Tibial artery (tissue), 4 donors: Measurements from ENCODE around the gene TMEM125.

ENCODE experiments used
- DNase-seq, 2 donors: peaks; one replicate each; pipeline ENCODE4 v3.0.0-alpha.2; 2019
- H3K27ac ChIP-seq, 2 donors: fragments of 200-600 bp; sonication (generic) in 1 of 2; 1 replicate in 1 of 2; 2 replicates in 1 of 2; pipeline ENCODE4 v1.5.1; 2018 to 2019; ENCODE audit warnings: mild to moderate bottlenecking in 1 of 2
- H3K27me3 ChIP-seq, 2 donors: fragments of 200-600 bp; sonication (generic) in 1 of 2; one replicate each; pipeline versions ENCODE4 v1.5.1 to v1.6.0; 2016 to 2019
- H3K36me3 ChIP-seq, 3 donors: fragments of 200-600 bp; sonication (generic) in 2 of 3; one replicate each; pipeline ENCODE4 v1.5.1; 2016 to 2019; ENCODE audit warnings: mild to moderate bottlenecking in 2 of 3
- H3K4me1 ChIP-seq, 4 donors: fragments of 200-600 bp; sonication (generic) in 2 of 4; 1 replicate in 3 of 4; 2 replicates in 1 of 4; pipeline ENCODE4 v1.5.1; 2016 to 2019
- H3K4me3 ChIP-seq, 2 donors: fragments of 200-600 bp; sonication (generic) in 1 of 2; 1 replicate in 1 of 2; 2 replicates in 1 of 2; pipeline ENCODE4 v1.5.1; 2018 to 2019; ENCODE audit warnings: mild to moderate bottlenecking in 2 of 2
- H3K9me3 ChIP-seq, 3 donors: fragments of 200-600 bp; sonication (generic) in 1 of 3; one replicate each; pipeline ENCODE4 v1.5.1; 2016 to 2019
- intact Hi-C: fragments of 100-400 bp; cut with DNase I; formaldehyde crosslinking; loops from one replicate; pipeline ENCODE4 v1.15.0; 2023; ENCODE audit warnings: low total_unique reads
- TF ChIP-seq, protein P1 (sequence below), 2 experiments: fragments of 200-600 bp in 1 of 2; fragments of 450-650 bp in 1 of 2; IDR thresholded peaks; one replicate each; pipeline ENCODE4 v1.5.1; 2017 to 2019; ENCODE audit warnings: antibody characterized with exemption in 2 of 2, mild to moderate bottlenecking in 1 of 2, moderate library complexity in 1 of 2

Gene TMEM125

DNA sequence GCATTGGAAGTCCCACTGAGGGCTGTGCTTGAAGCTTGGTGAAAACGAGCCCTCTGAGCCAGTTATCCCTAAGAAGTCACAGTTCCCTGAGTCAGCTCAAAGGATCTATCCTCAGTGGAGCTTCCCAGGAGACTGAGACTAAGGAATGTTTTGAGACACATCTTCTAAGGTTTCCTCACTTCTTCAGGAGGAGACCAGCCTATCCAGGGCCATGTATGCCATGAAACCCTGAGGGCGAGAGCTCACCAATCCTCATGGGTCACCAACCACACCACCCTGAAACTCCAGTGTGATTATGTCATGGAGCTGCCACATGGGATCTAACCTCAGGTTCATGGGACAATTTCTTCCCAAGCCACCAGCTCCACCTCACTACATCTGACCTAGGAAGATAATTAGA is 23.4 kb downstream of the TMEM125 start:
- TF ChIP-seq, protein P1, sequence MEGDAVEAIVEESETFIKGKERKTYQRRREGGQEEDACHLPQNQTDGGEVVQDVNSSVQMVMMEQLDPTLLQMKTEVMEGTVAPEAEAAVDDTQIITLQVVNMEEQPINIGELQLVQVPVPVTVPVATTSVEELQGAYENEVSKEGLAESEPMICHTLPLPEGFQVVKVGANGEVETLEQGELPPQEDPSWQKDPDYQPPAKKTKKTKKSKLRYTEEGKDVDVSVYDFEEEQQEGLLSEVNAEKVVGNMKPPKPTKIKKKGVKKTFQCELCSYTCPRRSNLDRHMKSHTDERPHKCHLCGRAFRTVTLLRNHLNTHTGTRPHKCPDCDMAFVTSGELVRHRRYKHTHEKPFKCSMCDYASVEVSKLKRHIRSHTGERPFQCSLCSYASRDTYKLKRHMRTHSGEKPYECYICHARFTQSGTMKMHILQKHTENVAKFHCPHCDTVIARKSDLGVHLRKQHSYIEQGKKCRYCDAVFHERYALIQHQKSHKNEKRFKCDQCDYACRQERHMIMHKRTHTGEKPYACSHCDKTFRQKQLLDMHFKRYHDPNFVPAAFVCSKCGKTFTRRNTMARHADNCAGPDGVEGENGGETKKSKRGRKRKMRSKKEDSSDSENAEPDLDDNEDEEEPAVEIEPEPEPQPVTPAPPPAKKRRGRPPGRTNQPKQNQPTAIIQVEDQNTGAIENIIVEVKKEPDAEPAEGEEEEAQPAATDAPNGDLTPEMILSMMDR (IDR thresholded peaks at IDR 0.05): no peak
- Histone ChIP-seq H3K36me3 (no peaks in the 10 kb centered on the region), H3K27ac (no peak overlapping the region), H3K4me3 (no peak overlapping the region), H3K27me3 (no peaks in the 10 kb centered on the region), H3K9me3 (no peaks in the 10 kb centered on the region), H3K4me1 (peaks cover 0 to 28% (median 17%) of the 10 kb centered on the region in 4 donors)
- intact Hi-C loops: no loop called here
- DNase-seq: no peak

DNA sequence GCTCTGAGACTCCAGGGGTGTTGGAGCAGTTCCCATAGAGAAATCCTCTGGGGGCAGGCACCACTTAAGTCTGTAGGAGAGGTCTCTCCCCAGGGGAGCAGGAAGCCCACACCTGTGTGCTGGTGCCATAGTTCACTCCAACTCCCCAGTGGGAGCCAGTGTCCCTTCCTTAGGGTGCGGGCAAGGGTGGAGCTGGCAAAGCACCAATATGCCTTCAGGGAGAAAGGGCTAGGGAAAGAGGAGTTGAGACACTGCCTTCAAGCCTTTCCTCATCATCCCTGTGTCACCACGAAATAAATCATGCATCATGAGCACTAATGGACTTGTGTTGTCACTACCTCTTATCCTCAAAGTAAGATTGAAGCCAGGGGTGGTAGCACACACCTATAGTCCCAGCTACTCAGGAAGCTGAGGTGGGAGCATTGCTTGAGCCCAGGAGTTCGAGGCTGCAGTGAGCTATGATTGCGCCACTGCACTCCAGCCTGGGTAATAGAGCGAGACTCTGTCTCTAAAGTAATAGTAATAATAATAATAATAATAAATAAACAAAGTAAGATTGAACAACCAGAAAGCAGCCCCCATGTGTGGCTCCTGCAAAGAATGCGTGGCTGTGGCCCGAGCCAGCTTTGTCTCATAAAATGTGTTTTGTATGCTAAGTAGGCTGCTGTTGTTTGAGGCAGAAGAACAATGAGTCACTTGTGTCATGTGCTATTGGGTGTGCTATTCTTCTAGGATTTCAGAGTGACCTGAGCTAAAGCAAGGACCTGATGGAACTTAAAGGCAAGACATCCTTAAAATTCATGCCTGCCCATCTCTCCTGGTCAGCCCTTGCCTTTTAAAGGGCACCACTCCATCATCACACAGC is 24.3 kb downstream of the TMEM125 start:
- Histone ChIP-seq H3K4me3 (no peak overlapping the region), H3K27me3 (no peaks in the 10 kb centered on the region), H3K27ac (peak overlapping the region in 1 of 2 donors; percentile 36), H3K4me1 (peaks cover 0 to 28% (median 17%) of the 10 kb centered on the region in 4 donors), H3K9me3 (no peaks in the 10 kb centered on the region), H3K36me3 (no peaks in the 10 kb centered on the region)
- TF ChIP-seq, protein P1 (IDR thresholded peaks at IDR 0.05): no peak
- no peak for DNase-seq
- intact Hi-C loops: no loop called here

DNA sequence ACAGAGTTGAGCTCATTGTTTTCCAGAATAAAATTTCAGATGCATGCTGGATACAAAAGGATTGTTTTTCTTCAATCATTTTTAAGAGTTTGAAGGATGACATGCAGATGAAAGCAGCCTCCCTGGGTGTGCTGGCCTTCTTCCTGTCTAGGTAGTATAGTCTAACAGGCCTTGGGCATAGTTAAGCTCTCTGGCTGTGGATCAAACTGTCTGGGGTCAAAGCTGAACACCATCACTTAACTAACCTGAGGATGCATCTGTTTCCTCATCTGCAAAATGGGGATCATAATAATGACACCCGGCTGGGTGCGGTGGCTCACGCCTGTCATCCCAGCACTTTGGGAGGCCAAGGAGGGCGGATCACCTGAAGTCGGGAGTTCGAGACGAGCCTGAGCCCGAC is 25.0 kb downstream of the TMEM125 start:
- DNase-seq: no peak
- H3K9me3 ChIP-seq: no peaks in the 10 kb centered on the region
- peaks cover 0 to 28% (median 17%) of the 10 kb centered on the region in 4 donors for H3K4me1 ChIP-seq
- peak overlapping the region; percentile 36 to 42 for H3K27ac ChIP-seq
- intact Hi-C loops: no loop called here
- H3K27me3 ChIP-seq: no peaks in the 10 kb centered on the region
- no peaks in the 10 kb centered on the region for H3K36me3 ChIP-seq
- TF ChIP-seq, protein P1 (IDR thresholded peaks at IDR 0.05): no peak
- no peak overlapping the region for H3K4me3 ChIP-seq

DNA sequence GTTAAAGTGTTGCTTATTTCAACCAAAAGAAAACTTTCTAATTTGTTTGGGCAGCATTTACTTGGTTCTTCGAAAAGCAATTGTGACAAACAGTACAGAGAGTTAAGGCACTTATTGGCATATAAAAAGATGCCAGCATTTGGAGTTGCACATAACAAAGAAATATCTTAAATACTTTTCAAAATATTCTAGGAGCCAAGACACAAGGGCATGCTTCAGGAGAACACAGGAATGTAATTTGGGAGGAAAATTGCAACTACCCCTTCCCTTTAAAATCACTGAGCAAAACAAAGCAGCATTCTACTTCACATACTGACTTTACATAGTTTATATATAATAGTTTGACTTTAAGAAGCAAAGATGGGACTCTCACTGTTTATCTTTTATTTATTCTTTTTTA is 26.4 kb downstream of the TMEM125 start:
- Histone ChIP-seq H3K9me3 (no peaks in the 10 kb centered on the region), H3K4me3 (no peak overlapping the region), H3K4me1 (peaks cover 0 to 28% (median 17%) of the 10 kb centered on the region in 4 donors), H3K27ac (peak overlapping the region in 1 of 2 donors; percentile 36), H3K36me3 (no peaks in the 10 kb centered on the region), H3K27me3 (no peaks in the 10 kb centered on the region)
- intact Hi-C loops: no loop called here
- no peak for DNase-seq
- TF ChIP-seq, protein P1 (IDR thresholded peaks at IDR 0.05): no peak

DNA sequence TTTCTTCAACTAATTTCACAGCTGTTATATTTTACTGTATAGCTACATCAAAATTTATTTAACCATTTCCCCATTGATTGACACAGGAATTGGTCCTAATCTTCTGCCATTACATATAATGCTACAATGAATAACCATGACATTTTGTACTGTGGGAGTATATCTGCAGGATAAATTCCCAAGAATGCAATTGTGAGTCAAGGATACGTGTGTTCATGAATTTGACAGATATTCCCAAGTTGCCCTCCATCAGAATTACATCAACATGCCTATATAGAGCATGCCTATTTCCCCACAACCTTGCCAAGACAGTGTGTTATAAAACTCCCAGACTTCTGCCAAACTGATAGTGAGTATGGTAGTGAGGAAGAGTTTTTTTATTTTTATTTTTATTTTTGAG is 28.3 kb downstream of the TMEM125 start:
- Histone ChIP-seq H3K27ac (no peak overlapping the region), H3K4me3 (no peak overlapping the region), H3K36me3 (no peaks in the 10 kb centered on the region), H3K4me1 (peaks cover 0 to 28% (median 17%) of the 10 kb centered on the region in 4 donors), H3K9me3 (no peaks in the 10 kb centered on the region), H3K27me3 (no peaks in the 10 kb centered on the region)
- intact Hi-C loops: no loop called here
- TF ChIP-seq, protein P1 (IDR thresholded peaks at IDR 0.05): no peak
- DNase-seq: no peak
